Skin epidermis (tissue), 12 donors: ENCODE results near the gene RTP2.

Source experiments
- H3K27ac ChIP-seq, 21 experiments: fragments of 200-600 bp; sonication (generic) in 11 of 21; one replicate each; pipeline ENCODE4 v1.5.0; 2020; ENCODE audit warnings: mild to moderate bottlenecking in 3 of 21, inconsistent platforms in 2 of 21, moderate library complexity in 2 of 21
- H3K4me3 ChIP-seq, 7 experiments: fragments of 200-600 bp; sonication (generic) in 2 of 7; one replicate each; pipeline ENCODE4 v1.5.0; 2020; ENCODE audit warnings: inconsistent platforms in 2 of 7, mild to moderate bottlenecking in 2 of 7, moderate library complexity in 1 of 7

The RTP2 gene

DNA sequence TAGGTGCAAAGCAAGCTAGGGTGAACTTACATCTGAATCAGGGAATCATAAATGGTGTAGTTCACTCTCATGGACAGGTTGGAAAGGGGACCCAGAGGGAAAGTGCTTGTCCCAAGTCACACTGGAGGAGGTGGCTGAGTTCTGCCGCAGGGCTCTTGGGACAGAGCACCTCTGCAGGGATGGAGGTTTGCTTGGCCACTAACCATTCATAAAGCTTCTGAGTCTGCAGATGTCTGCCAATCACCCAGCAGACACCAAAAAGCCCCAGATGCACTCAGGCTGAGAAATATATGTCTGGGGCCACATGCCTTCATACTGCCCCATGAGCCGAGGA is 17.9 kb upstream of the RTP2 start:
- Histone ChIP-seq H3K27ac (no peak overlapping the region), H3K4me3 (no peak overlapping the region)

DNA sequence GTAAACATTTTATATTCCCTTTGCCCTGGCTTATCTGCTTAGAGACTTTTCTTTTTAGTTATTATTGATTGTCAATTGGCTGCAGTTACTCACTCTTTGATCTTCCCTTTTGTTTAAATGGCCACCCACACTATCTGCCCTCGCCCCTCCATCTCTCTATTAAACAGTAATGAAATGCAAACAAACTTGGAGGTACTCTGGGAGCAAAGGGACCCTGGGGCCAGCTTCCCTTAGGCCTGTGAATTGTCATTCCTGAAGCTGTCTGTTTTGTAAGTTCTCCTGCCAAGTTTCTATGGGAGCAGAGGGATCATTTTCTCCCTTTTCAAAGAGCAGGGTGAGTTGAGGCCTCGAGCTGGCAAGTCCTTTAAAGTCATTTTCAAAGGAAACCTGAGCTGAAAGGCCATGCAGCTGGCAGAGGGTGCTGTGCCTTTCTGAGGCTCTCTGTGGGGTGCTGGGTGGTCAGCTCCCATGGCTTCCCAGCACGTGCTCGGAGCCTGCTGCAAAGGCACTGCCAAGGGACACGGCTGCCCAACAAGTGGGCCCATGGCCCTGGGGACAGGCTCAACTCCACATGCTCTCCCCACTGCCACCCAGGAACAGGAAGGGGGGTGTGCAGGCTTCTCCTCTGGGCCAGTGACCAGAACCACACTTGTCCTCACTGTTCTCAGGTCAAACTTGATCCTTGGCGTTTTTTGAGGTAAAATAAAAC is 17.4 kb upstream of the RTP2 start:
- H3K27ac ChIP-seq = no peak overlapping the region
- H3K4me3 ChIP-seq = no peak overlapping the region

DNA sequence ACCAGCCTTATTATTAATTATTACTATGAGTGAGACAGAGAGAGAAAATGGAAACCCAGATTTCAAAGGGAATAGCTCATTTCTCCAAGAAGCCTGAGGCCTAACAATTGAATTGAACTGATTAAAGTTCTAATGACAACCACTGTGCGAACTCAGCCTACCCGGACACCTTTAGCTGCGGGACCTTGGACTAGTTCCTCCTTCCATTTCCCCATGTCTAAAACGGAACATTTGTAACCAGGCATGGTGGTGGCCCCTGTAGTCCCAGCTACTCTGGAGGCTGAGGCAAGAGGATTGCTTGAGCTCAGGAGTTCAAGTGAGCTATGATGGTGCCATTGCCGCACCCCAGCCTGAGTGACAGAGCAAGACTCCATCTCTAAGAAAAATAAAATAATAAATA is 16.4 kb upstream of the RTP2 start:
- H3K4me3 ChIP-seq = no peak overlapping the region
- H3K27ac ChIP-seq = no peak overlapping the region

DNA sequence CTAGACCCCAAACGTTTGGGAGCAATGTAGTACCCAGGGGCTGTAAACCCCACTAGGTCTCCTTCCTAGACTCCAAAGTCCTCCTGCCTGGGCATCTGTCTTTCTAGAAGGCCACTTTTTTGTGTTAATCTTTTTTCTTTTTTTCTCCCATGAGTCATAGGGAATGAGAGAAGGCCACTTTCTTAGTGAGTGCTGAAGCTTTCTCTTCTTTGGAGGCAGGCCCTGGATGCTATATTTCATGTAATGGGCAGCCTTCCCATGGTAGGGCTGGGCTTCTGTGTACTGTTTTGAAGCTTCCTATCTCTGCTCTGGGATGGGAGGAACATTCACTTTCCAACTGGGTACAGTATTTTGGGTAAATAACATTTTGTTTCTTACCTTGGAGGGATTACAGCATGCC is 15.2 kb upstream of the RTP2 start:
- no peak overlapping the region for H3K4me3 ChIP-seq
- no peak overlapping the region for H3K27ac ChIP-seq

DNA sequence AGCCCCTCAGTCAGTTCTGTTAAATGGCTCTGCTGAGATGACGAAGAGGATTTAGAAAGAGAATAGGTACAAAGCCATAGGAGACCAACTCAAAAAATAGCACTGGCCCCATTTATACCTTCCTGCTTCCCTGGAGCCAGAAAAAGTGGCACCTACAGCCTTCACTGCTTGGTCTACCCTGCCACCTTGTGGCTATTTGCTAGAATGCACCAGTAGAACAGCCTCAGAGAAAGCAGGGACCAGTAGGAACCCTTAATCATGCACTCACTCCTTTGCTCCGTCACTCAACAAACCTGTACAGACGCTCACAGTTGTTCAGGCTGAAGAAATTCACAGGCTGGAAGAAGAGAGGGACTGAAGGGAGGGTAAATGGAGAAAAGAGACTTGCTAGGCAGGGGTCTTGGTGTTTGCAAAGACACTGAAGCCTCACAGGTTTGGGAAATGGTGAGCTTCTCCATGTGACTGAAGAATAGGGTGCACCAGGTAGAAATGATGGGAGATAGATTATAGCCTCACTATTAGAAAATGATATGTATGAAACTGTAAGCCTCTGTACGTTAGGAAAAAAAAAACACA is 12.1 kb upstream of the RTP2 start:
- no peak overlapping the region for H3K4me3 ChIP-seq
- no peak overlapping the region for H3K27ac ChIP-seq

DNA sequence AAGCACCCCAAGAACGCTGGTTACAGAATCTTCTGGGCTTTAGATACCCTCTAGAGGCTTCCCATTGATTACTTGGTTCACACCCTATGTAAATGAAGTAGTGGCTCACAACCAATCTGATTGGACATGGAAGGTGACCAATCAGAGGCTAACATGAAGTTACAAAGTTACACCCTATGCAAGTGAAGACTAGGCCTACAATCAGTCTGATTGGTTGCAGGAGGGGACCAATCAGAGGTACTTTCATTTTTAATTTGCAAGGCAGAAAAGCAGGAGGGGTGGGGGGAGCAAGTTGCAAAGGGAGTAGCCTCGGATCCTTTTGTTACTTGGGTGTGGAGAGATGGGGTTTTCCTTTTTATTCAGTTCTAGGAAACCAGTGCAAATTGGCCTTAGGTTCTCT is 11.1 kb upstream of the RTP2 start:
- Histone ChIP-seq H3K4me3 (no peak overlapping the region), H3K27ac (no peak overlapping the region)

DNA sequence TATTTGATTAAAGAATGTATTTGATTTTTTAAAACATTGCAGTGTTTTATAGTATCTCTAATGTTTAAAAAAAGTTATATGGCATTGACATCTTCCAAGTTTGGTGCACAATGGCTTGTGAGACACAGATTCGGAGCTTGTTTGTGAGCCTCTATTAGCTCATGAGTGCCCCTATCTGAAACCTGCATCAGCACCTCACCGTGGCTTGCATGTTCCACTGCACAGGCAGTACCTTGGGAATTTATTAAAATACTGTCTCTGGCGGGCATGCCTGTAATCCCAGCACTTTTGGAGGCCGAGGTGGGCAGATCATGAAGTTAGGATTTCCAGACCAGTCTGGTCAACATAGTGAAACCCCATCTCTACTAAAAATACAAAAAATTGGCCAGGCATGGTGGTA is 6.8 kb upstream of the RTP2 start:
- no peak overlapping the region for H3K4me3 ChIP-seq

DNA sequence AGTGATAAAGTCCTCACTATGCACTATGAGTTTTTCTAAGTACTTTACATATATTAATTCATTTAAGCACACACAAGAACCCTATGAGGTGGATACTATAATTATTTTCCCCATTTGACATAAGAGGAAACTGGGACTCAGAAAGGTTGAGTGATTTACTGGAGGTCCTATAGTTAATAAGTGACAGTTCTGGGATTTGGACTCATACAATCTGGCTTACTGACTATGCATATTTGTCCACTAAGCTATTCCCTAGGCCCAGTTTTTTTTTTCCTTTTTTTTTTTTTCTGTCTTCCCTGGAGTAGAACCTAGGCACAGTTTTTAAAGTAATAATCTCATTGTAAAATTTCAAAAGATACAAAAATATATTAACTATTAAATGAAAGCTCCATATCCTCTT is 6.3 kb upstream of the RTP2 start:
- H3K4me3 ChIP-seq = no peak overlapping the region
- no peak overlapping the region for H3K27ac ChIP-seq

More for the DNA sequence above, 6.8 kb upstream of the RTP2 start:
- no peak overlapping the region for H3K27ac ChIP-seq

DNA sequence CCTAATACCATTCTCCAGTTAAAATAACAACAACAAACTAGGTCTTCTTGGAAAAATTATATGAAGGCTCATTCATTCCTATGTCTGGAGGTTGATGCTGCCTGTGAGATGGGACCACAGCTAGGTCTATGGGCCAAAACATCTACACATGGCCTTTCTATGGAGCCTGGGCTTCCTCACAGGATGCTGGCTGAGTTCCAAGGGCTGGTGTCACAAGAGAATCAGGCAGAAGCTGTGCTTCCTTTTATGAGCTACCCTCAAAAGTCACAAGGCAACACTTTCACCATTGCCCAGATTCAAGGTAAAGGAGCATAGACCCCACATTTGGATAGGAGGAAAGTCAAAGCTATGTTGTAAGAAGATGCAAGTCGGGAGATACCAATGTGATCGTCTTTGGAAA is 4.6 kb upstream of the RTP2 start:
- H3K4me3 ChIP-seq = no peak overlapping the region
- H3K27ac ChIP-seq = no peak overlapping the region

DNA sequence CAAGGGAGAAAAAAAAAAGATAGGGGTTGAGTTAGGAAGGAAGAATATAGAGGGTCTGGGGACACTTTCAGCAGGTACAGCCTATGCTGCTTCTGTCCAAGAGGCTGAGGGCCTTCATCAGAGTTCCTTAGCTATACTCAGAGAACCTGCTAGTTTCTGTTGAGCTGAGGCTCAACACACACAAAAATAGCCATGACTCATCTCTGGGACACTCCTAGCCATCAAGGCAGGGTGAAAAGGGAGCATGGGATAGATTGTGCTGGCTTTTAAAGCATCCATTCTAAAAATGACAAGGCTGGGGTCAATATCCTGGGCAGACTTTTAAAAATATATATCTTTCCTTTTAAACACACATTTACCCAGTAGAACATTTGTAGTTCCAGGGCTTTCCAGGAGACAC is 2.8 kb upstream of the RTP2 start:
- no peak overlapping the region for H3K4me3 ChIP-seq
- H3K27ac ChIP-seq = no peak overlapping the region

DNA sequence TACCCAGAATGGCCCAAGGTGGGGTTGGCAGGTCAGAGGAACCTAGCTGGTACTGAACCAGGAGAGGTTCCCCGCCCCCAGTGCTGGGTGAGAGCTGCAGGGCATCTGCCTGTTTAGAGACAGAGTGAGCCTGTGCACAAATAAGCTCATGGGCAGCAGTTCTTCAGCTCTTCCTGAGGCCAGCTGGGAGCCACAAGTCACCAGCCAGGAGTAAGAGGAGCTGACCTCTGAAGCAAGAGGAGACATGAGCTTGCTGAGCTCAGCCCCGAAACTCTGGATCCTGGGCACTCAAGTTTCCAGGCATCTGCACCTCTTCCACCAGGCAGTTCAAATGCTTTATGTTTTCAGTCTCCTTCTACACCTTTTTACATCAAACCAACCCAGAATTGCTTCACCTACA is 2.1 kb downstream of the RTP2 start:
- H3K4me3 ChIP-seq = no peak overlapping the region
- no peak overlapping the region for H3K27ac ChIP-seq

DNA sequence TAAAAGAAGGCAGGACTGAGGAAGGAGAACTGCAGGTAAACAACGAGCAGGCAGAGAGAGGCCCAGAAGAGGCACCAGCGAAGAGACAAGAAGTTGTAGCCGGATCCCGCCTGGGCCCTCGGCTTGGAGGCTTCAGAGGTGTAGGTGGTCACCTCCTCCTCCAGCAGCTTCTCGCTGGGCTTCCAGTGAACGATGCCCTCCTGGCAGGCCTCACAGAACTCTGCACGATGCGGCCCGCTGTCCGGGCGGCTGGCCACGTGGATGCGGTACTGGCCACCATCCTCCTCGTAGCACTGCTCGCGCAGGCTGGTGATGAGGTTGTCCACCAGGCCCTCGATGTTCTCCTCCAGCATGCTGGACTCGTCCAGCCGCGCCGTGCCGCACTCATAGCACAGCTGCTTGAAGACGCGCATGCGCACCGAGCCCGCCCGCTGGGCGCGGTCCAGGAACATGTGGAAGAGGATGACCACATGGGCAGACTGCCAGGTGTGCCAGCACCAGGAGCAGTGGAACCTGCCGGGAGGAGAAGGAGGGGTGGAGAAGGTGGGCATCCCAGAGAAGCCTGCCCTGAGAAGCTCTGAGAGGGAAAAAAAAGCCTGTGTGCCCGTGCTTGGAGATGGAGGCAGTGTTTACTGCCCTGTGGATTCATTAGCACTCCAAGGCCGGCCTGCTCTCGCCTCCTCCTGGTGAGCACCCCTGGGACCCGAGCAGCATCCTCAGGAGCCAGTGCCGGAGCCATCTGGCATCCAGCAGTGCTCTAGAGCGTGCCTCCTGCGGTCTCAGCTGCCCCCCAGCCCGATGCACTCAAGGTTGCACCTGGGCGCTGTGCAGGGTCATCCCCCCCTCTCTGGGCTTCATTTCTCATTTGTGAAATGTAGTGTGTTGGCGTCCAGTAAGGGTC is 3.6 kb downstream of the RTP2 start:
- no peak overlapping the region for H3K4me3 ChIP-seq
- H3K27ac ChIP-seq = no peak overlapping the region

DNA sequence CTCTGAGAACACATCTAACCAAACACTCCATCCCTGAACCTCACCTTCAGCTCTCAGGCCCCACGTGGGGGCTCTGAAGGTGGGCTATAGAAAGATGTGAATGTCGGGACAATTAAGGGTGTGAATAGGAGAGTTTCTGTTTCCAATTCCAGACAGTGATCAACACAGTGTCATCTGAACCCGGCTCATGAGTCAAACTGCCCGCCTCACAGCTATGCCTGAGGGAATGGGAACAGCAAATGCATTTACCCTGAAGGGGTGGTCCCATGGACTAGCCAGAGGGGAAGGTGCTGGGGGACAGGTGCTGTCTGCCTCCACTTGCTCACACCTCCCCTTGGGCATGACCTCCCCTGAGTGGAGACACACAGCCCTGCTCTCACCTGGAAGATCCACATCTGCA is 6.3 kb downstream of the RTP2 start:
- Histone ChIP-seq H3K4me3 (no peak overlapping the region), H3K27ac (no peak overlapping the region)

DNA sequence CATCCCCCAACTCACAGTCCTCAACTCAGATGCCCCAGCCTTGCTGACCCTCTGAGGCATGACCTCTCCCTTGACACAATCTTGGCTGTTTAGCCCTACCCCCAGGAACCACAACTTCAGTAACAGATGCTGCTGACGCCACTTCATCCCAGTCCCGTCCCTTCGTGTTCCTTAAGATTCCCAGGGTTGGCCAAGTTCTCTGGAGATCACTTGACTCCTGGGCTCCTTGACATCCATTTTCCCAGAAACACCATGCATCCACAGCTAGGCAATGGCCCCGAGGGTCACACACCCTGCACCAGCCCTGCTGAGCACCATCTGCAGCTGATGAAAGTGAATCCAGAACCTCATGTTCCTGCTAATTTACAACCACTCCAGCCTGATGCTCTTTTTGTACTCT is 6.9 kb downstream of the RTP2 start:
- no peak overlapping the region for H3K27ac ChIP-seq
- no peak overlapping the region for H3K4me3 ChIP-seq

DNA sequence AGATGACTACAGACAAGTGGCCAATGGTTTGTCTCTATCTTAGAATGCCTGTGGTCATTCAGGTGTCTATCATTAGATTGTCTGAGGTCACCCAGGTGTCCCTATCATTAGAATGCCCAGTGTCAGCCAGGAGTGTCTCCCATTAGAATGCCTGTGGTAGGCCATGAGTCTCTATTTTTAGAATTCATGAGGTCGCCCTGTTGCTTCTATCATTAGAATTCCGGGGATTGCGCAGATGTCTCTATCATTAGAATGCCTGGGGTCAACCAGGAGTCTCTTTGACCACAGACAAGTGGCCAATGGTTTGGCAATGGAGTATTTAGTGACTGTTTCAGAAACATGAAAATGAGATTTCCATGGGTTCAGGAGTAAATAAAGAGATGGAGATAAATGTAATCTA is 7.6 kb downstream of the RTP2 start:
- H3K27ac ChIP-seq = no peak overlapping the region
- no peak overlapping the region for H3K4me3 ChIP-seq

DNA sequence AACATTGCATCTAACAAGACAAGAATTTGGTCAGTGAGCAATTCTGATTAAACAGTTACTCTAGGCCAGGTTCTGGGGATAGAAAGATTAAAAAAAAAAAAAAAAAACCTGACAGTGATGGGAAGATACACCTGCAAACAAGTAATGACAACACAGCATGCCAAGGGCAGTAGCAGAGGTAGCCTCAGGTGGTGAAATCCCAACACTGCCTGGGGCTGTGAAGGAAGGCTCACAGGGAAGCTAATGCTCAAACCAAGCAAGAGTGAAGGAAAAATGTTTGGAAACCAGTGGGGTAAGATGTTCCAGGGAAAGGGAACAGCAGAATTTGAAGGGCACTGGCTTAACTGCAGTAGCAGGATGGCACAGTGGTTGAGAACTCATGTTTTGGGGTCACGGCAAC is 8.9 kb downstream of the RTP2 start:
- Histone ChIP-seq H3K4me3 (no peak overlapping the region), H3K27ac (no peak overlapping the region)

DNA sequence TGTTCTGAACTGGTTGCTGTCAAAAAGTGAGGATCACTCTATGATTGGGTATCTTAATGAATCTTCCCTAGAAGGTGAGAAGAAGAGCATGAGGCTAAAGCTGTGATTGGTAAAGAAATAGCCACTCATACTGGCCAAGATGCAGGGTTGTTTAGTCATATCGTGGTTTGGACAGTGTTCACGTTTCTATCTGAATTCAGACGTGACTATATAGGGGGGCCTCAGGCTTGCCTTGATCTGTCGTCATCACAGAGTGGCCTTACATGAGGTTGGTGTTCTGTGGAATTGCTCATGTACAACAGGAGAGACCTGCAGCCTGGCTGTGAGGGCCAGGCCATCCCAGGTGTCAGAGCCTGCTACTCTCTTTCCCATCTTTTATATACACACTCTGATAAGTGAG is 12.4 kb downstream of the RTP2 start:
- Histone ChIP-seq H3K4me3 (no peak overlapping the region), H3K27ac (no peak overlapping the region)

DNA sequence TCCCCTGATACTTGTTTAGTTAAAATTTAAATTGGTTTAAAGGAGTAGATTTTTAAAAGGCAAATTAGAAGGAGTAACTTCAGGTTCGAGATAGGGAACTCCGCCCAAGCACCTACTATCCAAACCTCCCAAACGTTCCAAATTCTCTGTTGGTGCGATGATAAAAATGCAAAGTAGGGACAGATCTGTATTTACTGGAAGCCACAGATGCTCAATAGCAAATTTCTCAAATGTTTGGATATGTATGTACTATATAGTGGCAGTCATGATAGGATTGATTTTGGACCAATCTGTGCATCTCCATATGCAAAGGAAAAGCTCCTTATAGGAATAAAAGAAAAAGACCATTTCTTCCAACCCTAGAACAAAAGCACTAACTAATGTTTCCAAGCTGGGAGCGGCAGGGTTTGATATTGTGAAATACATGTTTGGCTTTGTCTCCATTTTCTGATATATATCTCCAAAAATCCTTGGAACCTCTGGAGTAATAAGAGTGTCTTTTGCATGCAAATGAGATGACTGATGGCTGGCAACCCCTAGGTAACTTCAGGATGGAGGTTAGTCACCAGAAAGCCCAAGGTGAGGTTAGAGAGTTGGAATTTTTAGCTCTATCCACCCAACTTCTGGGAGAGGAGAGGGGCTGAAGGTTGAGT is 15.6 kb downstream of the RTP2 start:
- Histone ChIP-seq H3K4me3 (no peak overlapping the region), H3K27ac (no peak overlapping the region)

DNA sequence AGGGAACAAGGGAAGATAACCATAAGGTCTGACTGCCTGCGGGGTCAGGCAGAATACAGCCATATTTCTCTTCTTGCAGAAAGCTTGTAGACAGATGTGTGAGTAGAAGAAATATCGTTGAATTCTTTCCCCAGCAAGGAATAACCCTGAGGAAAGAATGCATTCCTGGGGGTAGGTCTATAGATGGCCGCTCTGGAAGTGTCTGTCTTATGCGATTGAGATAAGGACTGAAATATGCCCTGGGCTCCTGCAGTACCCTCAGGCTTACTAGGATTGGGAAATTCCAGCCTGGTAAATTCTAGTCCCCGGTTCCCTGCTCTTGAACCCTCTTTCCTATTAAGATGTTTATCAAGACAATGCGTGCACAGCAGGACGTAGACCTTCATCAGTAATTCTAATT is 16.4 kb downstream of the RTP2 start:
- Histone ChIP-seq H3K27ac (no peak overlapping the region), H3K4me3 (no peak overlapping the region)

DNA sequence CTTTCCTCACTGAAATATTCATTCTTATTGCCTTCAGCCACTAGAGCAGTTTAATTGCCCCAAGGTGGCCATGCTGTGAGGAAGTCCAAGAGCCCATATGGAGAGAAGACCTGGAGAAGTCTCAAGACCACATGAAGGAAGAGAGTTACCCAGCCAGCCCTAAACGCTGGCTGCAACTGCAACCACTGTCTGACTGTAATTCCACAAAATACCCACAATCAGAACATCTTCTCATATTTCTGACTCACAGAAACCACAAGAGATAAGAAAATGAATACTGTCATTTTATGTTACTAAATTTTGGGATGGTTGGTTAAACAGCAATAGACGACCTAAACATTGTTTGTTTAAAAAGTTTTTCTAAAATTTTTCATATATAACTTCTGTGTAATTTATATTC is 17.5 kb downstream of the RTP2 start:
- Histone ChIP-seq H3K27ac (no peak overlapping the region), H3K4me3 (no peak overlapping the region)

DNA sequence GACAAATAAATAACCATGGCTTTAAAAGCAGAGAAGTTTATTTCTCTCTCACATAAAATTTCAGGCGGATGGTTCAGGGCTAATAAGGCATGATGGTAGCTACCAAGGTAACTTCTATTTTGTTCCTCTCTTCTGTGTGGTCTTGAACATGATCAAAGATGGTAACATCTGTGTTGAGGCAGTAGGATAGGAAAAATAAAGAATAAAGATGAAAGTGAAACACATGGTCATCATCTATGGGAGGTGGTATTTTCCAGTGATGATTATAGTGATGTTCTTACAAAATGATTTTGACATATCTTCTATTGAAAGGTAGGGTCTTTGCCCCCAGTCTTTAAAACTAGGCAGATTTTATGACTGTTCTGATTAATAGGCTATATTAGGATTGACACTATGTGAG is 17.9 kb downstream of the RTP2 start:
- no peak overlapping the region for H3K27ac ChIP-seq
- H3K4me3 ChIP-seq = no peak overlapping the region
